NCI-H1092 treated with DMSO at 0.1 percent for 48 hours (cell line): ENCODE results near the gene GOT1.

Source experiments
- DNase-seq: peaks from one replicate; lab custom pipeline; 2025; lab: John Stamatoyannopoulos, UW

Gene GOT1

GRCh38 chr10:99360934-99361333 is 69.5 kb downstream of the GOT1 start:
- no peak for DNase-seq

- DNase-seq, result no peak
Observed at GRCh38 chr10:99358101-99358500, 72.3 kb downstream of the GOT1 start.

GRCh38 chr10:99357691-99358090 is 72.7 kb downstream of the GOT1 start:
- no peak for DNase-seq

- DNase-seq, result no peak
Observed at GRCh38 chr10:99353182-99353581, 77.2 kb downstream of the GOT1 start.

GRCh38 chr10:99347672-99348071 is 82.8 kb downstream of the GOT1 start:
- DNase-seq, result no peak
